HepG2 (cell line): ENCODE data around the gene HYCC1. TPM values are rescaled to one million over a fixed set of nuclear protein-coding genes. Genes with fewer than 3 reads are reported as not detected.

Experiments used
- AKNA ChIP-seq: sonication (generic); formaldehyde crosslinking; IDR thresholded peaks from 2 replicates; pipeline ENCODE4 v1.4.0; 2020; ENCODE audit warnings: missing genetic modification reagents, borderline replicate concordance
- PAWR ChIP-seq: sonication (generic); formaldehyde crosslinking; IDR thresholded peaks from 2 replicates; pipeline ENCODE4 v1.4.0; 2020; ENCODE audit warnings: missing genetic modification reagents, mild to moderate bottlenecking, borderline replicate concordance
- REL ChIP-seq: sonication (generic); formaldehyde crosslinking; conservative IDR thresholded peaks from 2 replicates; pipeline ENCODE4 v1.8.0; 2022; ENCODE audit warnings: mild to moderate bottlenecking, missing genetic modification reagents, moderate library complexity
- TFDP2 ChIP-seq: sonication (generic); formaldehyde crosslinking; IDR thresholded peaks from 2 replicates; pipeline ENCODE4 v1.4.0; 2020; ENCODE audit warnings: missing genetic modification reagents
- TSC22D2 ChIP-seq: sonication (generic); formaldehyde crosslinking; IDR thresholded peaks from 2 replicates; pipeline ENCODE4 v1.5.1; 2020; ENCODE audit warnings: missing genetic modification reagents, mild to moderate bottlenecking, borderline replicate concordance
- ZFP82 ChIP-seq: sonication (generic); formaldehyde crosslinking; IDR thresholded peaks from 2 replicates; pipeline ENCODE4 v1.5.1; 2020; ENCODE audit warnings: mild to moderate bottlenecking, missing genetic modification reagents, borderline replicate concordance
- ZNF281 ChIP-seq: sonication (generic); formaldehyde crosslinking; IDR thresholded peaks from 2 replicates; pipeline ENCODE4 v1.4.0; 2020; ENCODE audit warnings: missing genetic modification reagents, borderline replicate concordance
- ZNF431 ChIP-seq: sonication (generic); formaldehyde crosslinking; IDR thresholded peaks from 2 replicates; pipeline ENCODE4 v1.9.0; 2022; ENCODE audit warnings: missing genetic modification reagents, low read depth, mild to moderate bottlenecking, borderline replicate concordance
- ZNF468 ChIP-seq: sonication (generic); formaldehyde crosslinking; IDR thresholded peaks from 2 replicates; pipeline ENCODE4 v1.8.0; 2022; ENCODE audit warnings: mild to moderate bottlenecking, moderate library complexity, missing genetic modification reagents
- ZNF552 ChIP-seq: sonication (generic); formaldehyde crosslinking; IDR thresholded peaks from 2 replicates; pipeline ENCODE4 v1.9.0; 2022; ENCODE audit warnings: missing genetic modification reagents, mild to moderate bottlenecking, borderline replicate concordance
- ZNF780A ChIP-seq: sonication (generic); formaldehyde crosslinking; IDR thresholded peaks from 2 replicates; pipeline ENCODE4 v1.8.0; 2022; ENCODE audit warnings: mild to moderate bottlenecking, missing genetic modification reagents, moderate library complexity
- polyA plus RNA-seq, 8 experiments: library from polyadenylated mRNA; depleted of rRNA in 3 of 8; stranded (reverse) in 7 of 8; unstranded in 1 of 8; fragments of >200 nt; fragmentation: Illumina TruSeq in 4 of 8; extraction: Trizol in 4 of 8; gene quantifications; 2 replicates each; pipeline versions ENCODE4 v1.2.1 to v1.2.3, GENCODE V29; 2011 to 2016; ENCODE audit warnings: low read depth in 4 of 8, missing spikeins in 1 of 8, mixed read lengths in 1 of 8; ENCODE audit not compliant: insufficient read depth in 1 of 8
- total RNA-seq, 5 experiments: library from RNA; depleted of rRNA; stranded (reverse); fragments of >200 nt; fragmentation: Illumina TruSeq; extraction: Trizol; gene quantifications; 2 replicates each; pipeline ENCODE4 v1.2.3, GENCODE V29; 2016; ENCODE audit warnings: low read depth in 1 of 5
- TF ChIP-seq, protein P1 (sequence below): sonication (generic); formaldehyde crosslinking; conservative IDR thresholded peaks from 2 replicates; pipeline ENCODE4 v1.5.0; 2020; ENCODE audit warnings: missing genetic modification reagents

The HYCC1 gene
- total and polyA plus RNA-seq, 2 of the 13 experiments (the other 11 are each of a cell fraction or from before 2014, with no cell fraction given) = 9.5 to 41.8 TPM

GRCh38 chr7:23013715-23014649 is at the start of gene HYCC1 (continued):
- TF ChIP-seq, protein P1, sequence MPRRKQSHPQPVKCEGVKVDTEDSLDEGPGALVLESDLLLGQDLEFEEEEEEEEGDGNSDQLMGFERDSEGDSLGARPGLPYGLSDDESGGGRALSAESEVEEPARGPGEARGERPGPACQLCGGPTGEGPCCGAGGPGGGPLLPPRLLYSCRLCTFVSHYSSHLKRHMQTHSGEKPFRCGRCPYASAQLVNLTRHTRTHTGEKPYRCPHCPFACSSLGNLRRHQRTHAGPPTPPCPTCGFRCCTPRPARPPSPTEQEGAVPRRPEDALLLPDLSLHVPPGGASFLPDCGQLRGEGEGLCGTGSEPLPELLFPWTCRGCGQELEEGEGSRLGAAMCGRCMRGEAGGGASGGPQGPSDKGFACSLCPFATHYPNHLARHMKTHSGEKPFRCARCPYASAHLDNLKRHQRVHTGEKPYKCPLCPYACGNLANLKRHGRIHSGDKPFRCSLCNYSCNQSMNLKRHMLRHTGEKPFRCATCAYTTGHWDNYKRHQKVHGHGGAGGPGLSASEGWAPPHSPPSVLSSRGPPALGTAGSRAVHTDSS (CRISPR knock-in tag) = peak; percentile 81; the same call in 1 of the 2 replicates
- TF ChIP-seq ZNF281 (CRISPR knock-in tag) (no peak), ZNF431 (CRISPR knock-in tag) (0 out of 2 replicates have a peak, but pooled peaks have one; percentile 51), AKNA (no peak), ZFP82 (CRISPR knock-in tag) (no peak; the same call in 1 of the 2 replicates), REL (CRISPR knock-in tag) (no peak), ZNF552 (peak; percentile 37; the same call in 1 of the 2 replicates), ZNF468 (CRISPR knock-in tag) (no peak), ZNF780A (CRISPR knock-in tag) (no peak), TFDP2 (CRISPR knock-in tag) (no peak; the same call in 1 of the 2 replicates), PAWR (no peak), TSC22D2 (CRISPR knock-in tag) (no peak)
